Panc1 (cell line): ENCODE results near the gene KLHL3. TPM values are rescaled to one million over a fixed set of nuclear protein-coding genes. Genes with fewer than 3 reads are reported as not detected.

Source experiments
- ATAC-seq: fragments of 200-7000 bp; cut with Tn5 transposase; 2 replicates; pipeline ENCODE4 v1.9.1; 2020; ENCODE audit warnings: mild to moderate bottlenecking, moderate library complexity
- BruUV-seq: library from RNA; stranded (reverse); fragments of 400-500 nt; replicated peaks from 2 replicates; lab custom pipeline; 2021; lab: Mats Ljungman, UMichigan
- CTCF ChIA-PET: fragments of 300-600 bp; sonication (Branson Sonifier 250); formaldehyde crosslinking; loops from one replicate; lab custom pipeline; 2022; ENCODE audit warnings: antibody characterized with exemption; lab: Charles Lee
- POLR2A ChIA-PET: fragments of 300-600 bp; sonication (Branson Sonifier 250); formaldehyde crosslinking; loops from one replicate; lab custom pipeline; 2022; ENCODE audit warnings: antibody characterized with exemption; lab: Charles Lee
- DNase-seq: peaks from one replicate; pipeline ENCODE4 v3.0.0-alpha.2; 2010; ENCODE audit warnings: low read depth, low spot score
- H3K27ac ChIP-seq: 2 replicates; pipeline ENCODE4 v1.5.1; 2011; ENCODE audit warnings: mild to moderate bottlenecking, low read length, inconsistent platforms
- H3K27me3 ChIP-seq: fragments of 200-500 bp; sonication (Bioruptor generic); 2 replicates; pipeline ENCODE4 v1.6.0; 2014; ENCODE audit warnings: low read length, inconsistent platforms; ENCODE audit not compliant: control insufficient read depth, insufficient read depth
- H3K36me3 ChIP-seq: fragments of 200-500 bp; sonication (Bioruptor generic); 2 replicates; pipeline ENCODE4 v1.5.1; 2014; ENCODE audit warnings: inconsistent platforms, mild to moderate bottlenecking, low read length, moderate library complexity; ENCODE audit not compliant: control insufficient read depth, insufficient read depth
- H3K4me1 ChIP-seq: 2 replicates; pipeline ENCODE4 v1.5.1; 2011; ENCODE audit warnings: inconsistent platforms, mild to moderate bottlenecking, low read length, moderate library complexity; ENCODE audit not compliant: control insufficient read depth, insufficient read depth
- H3K4me3 ChIP-seq, 2 experiments: 2 replicates each; pipeline ENCODE4 v1.5.1; 2011 to 2012; ENCODE audit warnings: low read depth in 2 of 2, low read length in 2 of 2, mild to moderate bottlenecking in 2 of 2, inconsistent platforms in 1 of 2, moderate library complexity in 1 of 2
- H3K9me3 ChIP-seq: fragments of 200-500 bp; sonication (Bioruptor generic); 2 replicates; pipeline ENCODE4 v1.5.1; 2014; ENCODE audit warnings: low read depth, mild to moderate bottlenecking, inconsistent platforms, low read length, moderate library complexity; ENCODE audit not compliant: control insufficient read depth, insufficient read depth
- CTCF ChIP-seq: fragments of 450-650 bp; IDR thresholded peaks from 2 replicates; pipeline ENCODE4 v1.5.1; 2017; ENCODE audit warnings: mild to moderate bottlenecking
- POLR2AphosphoS5 ChIP-seq: IDR thresholded peaks from 2 replicates; pipeline ENCODE4 v1.6.1; 2012; ENCODE audit warnings: mild to moderate bottlenecking, low read depth, low read length, moderate library complexity
- REST ChIP-seq, 2 experiments: IDR thresholded peaks; 2 replicates each; pipeline ENCODE4 v1.6.1; 2011 to 2012; ENCODE audit warnings: low read depth in 2 of 2, control low read depth in 1 of 2, low read length in 1 of 2, mild to moderate bottlenecking in 1 of 2, moderate library complexity in 1 of 2; ENCODE audit not compliant: insufficient read depth in 1 of 2
- SIN3A ChIP-seq: IDR thresholded peaks from 2 replicates; pipeline ENCODE4 v1.6.1; 2012; ENCODE audit warnings: low read depth, mild to moderate bottlenecking, low read length, moderate library complexity, borderline replicate concordance; ENCODE audit not compliant: insufficient read depth
- TCF7L2 ChIP-seq: IDR thresholded peaks from 2 replicates; pipeline ENCODE4 v1.6.1; 2011; ENCODE audit warnings: mild to moderate bottlenecking, low read depth, low read length, inconsistent platforms
- in situ Hi-C: cut with HindIII; loops from 2 replicates; pipeline ENCODE4 v1.10.0; 2016; ENCODE audit warnings: low sequenced_read_pairs, low pct_unique_long_range_greater_than_20kb
- intact Hi-C: fragments of 100-400 bp; cut with micrococcal nuclease; formaldehyde crosslinking; loops from one replicate; pipeline ENCODE4 v1.10.0; 2022; ENCODE audit not compliant: unreplicated experiment
- total RNA-seq: library from RNA; stranded (reverse); gene quantifications from one replicate; pipeline ENCODE4 v1.2.1, GENCODE V29; 2021; ENCODE audit not compliant: unreplicated experiment

The KLHL3 gene
- total RNA-seq, 1 experiment from 2014 or later, result 1.9 TPM

GRCh38 chr5:137583129-137583528, 152.8 kb downstream of the KLHL3 start:
- ChIA-PET POLR2A (no interaction called here), CTCF (no interaction called here)
- Histone ChIP-seq H3K27ac (no peak overlapping the region), H3K27me3 (no peaks in the 10 kb centered on the region), H3K36me3 (no peaks in the 10 kb centered on the region), H3K9me3 (no peaks in the 10 kb centered on the region; the same call in 1 of the 2 replicates), H3K4me1 (no peaks in the 10 kb centered on the region), H3K4me3 (no peak overlapping the region)
- in situ Hi-C loops, result no loop called here
- intact Hi-C loops, result no loop called here
- ATAC-seq, result no peak
- TF ChIP-seq SIN3A (no peak), POLR2AphosphoS5 (no peak), TCF7L2 (no peak), REST (IDR thresholded peaks at IDR 0.05; ENCODE audit: insufficient read depth in 1 of 2, low read depth in 2 of 2, low read length in 1 of 2) (no peak), CTCF (no peak)
- no peak for DNase-seq
- no TSS peak for BruUV-seq

- Histone ChIP-seq H3K4me3 (no peak overlapping the region), H3K36me3 (no peaks in the 10 kb centered on the region), H3K27me3 (no peaks in the 10 kb centered on the region), H3K9me3 (no peaks in the 10 kb centered on the region; the same call in 1 of the 2 replicates), H3K27ac (no peak overlapping the region), H3K4me1 (no peaks in the 10 kb centered on the region)
- in situ Hi-C loops, result no loop called here
- TF ChIP-seq CTCF, result no peak
- no peak for TF ChIP-seq POLR2AphosphoS5
- no peak for TF ChIP-seq TCF7L2
- TF ChIP-seq REST (IDR thresholded peaks at IDR 0.05; ENCODE audit: insufficient read depth in 1 of 2, low read depth in 2 of 2, low read length in 1 of 2), result no peak
- ChIA-PET POLR2A (no interaction called here), CTCF (no interaction called here)
- BruUV-seq, result no TSS peak
- intact Hi-C loops, result no loop called here
- ATAC-seq, result no peak
- DNase-seq, result no peak
Measured at GRCh38 chr5:137582218-137582617, 153.7 kb downstream of the KLHL3 start.
